NT2/D1 (cell line): ENCODE measurements around the gene RAB40A.
"Not testable (repeated sequence)": the region's sequence is repeated elsewhere in the genome, so short reads cannot be mapped to it uniquely, and the experiment has no call there.

Source experiments
- DNase-seq: peaks from one replicate; pipeline ENCODE4 v3.0.0-alpha.2; 2011; ENCODE audit warnings: low read depth, low spot score
- H3K27me3 ChIP-seq: 2 replicates; pipeline ENCODE4 v1.6.0; 2011; ENCODE audit warnings: mild to moderate bottlenecking; ENCODE audit not compliant: insufficient read length, insufficient read depth
- H3K36me3 ChIP-seq: 2 replicates; pipeline ENCODE4 v1.6.1; 2011; ENCODE audit warnings: mild to moderate bottlenecking, low read length, mixed read lengths; ENCODE audit not compliant: insufficient read depth, insufficient read length
- H3K4me1 ChIP-seq: 2 replicates; pipeline ENCODE4 v1.5.1; 2011; ENCODE audit not compliant: insufficient read depth, insufficient read length
- H3K4me3 ChIP-seq: 2 replicates; pipeline ENCODE4 v1.5.1; 2011; ENCODE audit warnings: low read depth; ENCODE audit not compliant: insufficient read length
- H3K9ac ChIP-seq: 2 replicates; pipeline ENCODE4 v1.6.0; 2011; ENCODE audit warnings: low read depth; ENCODE audit not compliant: insufficient read length
- H3K9me3 ChIP-seq: 2 replicates; pipeline ENCODE4 v1.5.1; 2011; ENCODE audit warnings: mild to moderate bottlenecking, low read length; ENCODE audit not compliant: insufficient read depth
- SUZ12 ChIP-seq: IDR thresholded peaks from 2 replicates; pipeline ENCODE4 v1.6.1; 2011; ENCODE audit not compliant: insufficient read length, insufficient read depth; ENCODE audit errors: extremely low read depth
- YY1 ChIP-seq: IDR thresholded peaks from 2 replicates; pipeline ENCODE4 v1.6.1; 2011; ENCODE audit not compliant: insufficient read length, insufficient read depth
- ZNF274 ChIP-seq: IDR thresholded peaks from 2 replicates; pipeline ENCODE4 v1.6.1; 2011; ENCODE audit warnings: mild to moderate bottlenecking, low read depth, low read length

RAB40A gene

GRCh38 chrX:103464072-103464773, 55.1 kb downstream of the RAB40A start:
- TF ChIP-seq YY1, result no peak
- no peak for TF ChIP-seq SUZ12
- TF ChIP-seq ZNF274, result no peak
- no peaks in the 10 kb centered on the region for H3K27me3 ChIP-seq
- DNase-seq, result no peak
- peaks cover 2% of the 10 kb centered on the region for H3K4me1 ChIP-seq
- H3K9me3 ChIP-seq, result peaks cover 12% of the 10 kb centered on the region; the same call in 1 of the 2 replicates
- H3K9ac ChIP-seq, result no peak overlapping the region
- H3K36me3 ChIP-seq, result peaks cover 5% of the 10 kb centered on the region
- no peak overlapping the region for H3K4me3 ChIP-seq

- H3K36me3 ChIP-seq, result no peaks in the 10 kb centered on the region
Measured at GRCh38 chrX:103461156-103461555, 58.1 kb downstream of the RAB40A start.

GRCh38 chrX:103460001-103460755, 59.1 kb downstream of the RAB40A start:
- not testable (repeated sequence) for H3K4me3 ChIP-seq, H3K36me3 ChIP-seq, DNase-seq, H3K4me1 ChIP-seq, H3K27me3 ChIP-seq, H3K9ac ChIP-seq
- H3K9me3 ChIP-seq, result peaks cover 12% of the 10 kb centered on the region; the same call in 1 of the 2 replicates

More at GRCh38 chrX:103461156-103461555, 58.1 kb downstream of the RAB40A start:
- peaks cover 12% of the 10 kb centered on the region; the same call in 1 of the 2 replicates for H3K9me3 ChIP-seq
- no peak overlapping the region for H3K9ac ChIP-seq
- no peaks in the 10 kb centered on the region for H3K27me3 ChIP-seq
- DNase-seq, result no peak
- H3K4me3 ChIP-seq, result no peak overlapping the region
- TF ChIP-seq YY1 (no peak), ZNF274 (no peak), SUZ12 (no peak)
- H3K4me1 ChIP-seq, result peaks cover 2% of the 10 kb centered on the region

- TF ChIP-seq ZNF274 (no peak), SUZ12 (no peak), YY1 (no peak)
- H3K4me1 ChIP-seq, result no peaks in the 10 kb centered on the region
- H3K9me3 ChIP-seq, result peaks cover 13% of the 10 kb centered on the region
- H3K4me3 ChIP-seq, result no peak overlapping the region
- H3K36me3 ChIP-seq, result peaks cover 8% of the 10 kb centered on the region
- no peak for DNase-seq
- H3K27me3 ChIP-seq, result no peaks in the 10 kb centered on the region
- no peak overlapping the region for H3K9ac ChIP-seq
Measured at GRCh38 chrX:103453655-103454054, 65.6 kb downstream of the RAB40A start.
